ENCODE measurements around the gene SETD3. TPM values are rescaled to one million over a fixed set of nuclear protein-coding genes. Genes with fewer than 3 reads are reported as not detected.

SETD3 gene
- total RNA-seq, 3 donors from 2014 or later, result 61.6 to 119 (median 61.6) TPM

DNA sequence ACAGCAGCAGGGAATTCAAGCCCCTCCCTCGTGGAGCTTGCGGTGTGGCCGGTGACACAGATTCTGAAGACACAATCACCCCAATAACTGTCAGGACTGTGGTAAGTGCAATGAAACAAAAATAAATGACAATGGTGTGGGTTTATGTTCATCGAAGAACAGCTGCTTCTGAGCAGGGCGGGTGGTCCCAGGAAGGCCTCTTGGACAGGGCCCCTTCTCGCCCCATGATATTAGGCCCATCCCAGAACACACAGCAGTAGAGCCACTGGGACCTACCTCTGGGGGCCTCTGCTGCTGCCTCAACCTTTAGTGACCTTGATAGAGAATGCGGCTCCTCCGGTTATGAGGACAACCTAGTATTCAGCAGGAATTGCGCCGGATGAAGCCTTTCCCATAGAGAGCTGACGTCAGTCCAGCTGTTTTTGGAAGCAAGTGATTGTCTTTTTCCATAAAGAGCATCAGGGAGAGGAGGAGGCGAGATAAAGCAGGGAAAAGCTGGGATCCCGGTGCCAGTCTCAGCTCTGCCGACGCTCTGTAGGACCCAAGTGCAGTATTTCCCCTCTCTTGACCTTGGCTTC is 124.5 kb downstream of the SETD3 start:
- no peak for DNase-seq
- no peak overlapping the region for H3K4me3 ChIP-seq

GRCh38 chr14:99354166-99354875 is 126.3 kb downstream of the SETD3 start:
- Histone ChIP-seq H3K9me3 (no peaks in the 10 kb centered on the region), H3K36me3 (ENCODE audit: low read depth) (no peaks in the 10 kb centered on the region), H3K4me1 (ENCODE audit: low read depth) (no peaks in the 10 kb centered on the region), H3K4me3 (no peak overlapping the region)
- DNase-seq (no peak), ATAC-seq (no peak)
- TF ChIP-seq, protein P1, sequence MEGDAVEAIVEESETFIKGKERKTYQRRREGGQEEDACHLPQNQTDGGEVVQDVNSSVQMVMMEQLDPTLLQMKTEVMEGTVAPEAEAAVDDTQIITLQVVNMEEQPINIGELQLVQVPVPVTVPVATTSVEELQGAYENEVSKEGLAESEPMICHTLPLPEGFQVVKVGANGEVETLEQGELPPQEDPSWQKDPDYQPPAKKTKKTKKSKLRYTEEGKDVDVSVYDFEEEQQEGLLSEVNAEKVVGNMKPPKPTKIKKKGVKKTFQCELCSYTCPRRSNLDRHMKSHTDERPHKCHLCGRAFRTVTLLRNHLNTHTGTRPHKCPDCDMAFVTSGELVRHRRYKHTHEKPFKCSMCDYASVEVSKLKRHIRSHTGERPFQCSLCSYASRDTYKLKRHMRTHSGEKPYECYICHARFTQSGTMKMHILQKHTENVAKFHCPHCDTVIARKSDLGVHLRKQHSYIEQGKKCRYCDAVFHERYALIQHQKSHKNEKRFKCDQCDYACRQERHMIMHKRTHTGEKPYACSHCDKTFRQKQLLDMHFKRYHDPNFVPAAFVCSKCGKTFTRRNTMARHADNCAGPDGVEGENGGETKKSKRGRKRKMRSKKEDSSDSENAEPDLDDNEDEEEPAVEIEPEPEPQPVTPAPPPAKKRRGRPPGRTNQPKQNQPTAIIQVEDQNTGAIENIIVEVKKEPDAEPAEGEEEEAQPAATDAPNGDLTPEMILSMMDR (IDR thresholded peaks at IDR 0.05), result no peak
- intact Hi-C loops (cut with DNase I, micrococcal nuclease), result no loop called here

More for the DNA sequence above, 124.5 kb downstream of the SETD3 start:
- Histone ChIP-seq H3K36me3 (ENCODE audit: low read depth) (no peaks in the 10 kb centered on the region), H3K4me1 (ENCODE audit: low read depth) (no peaks in the 10 kb centered on the region), H3K9me3 (no peaks in the 10 kb centered on the region)
- TF ChIP-seq, protein P1 (IDR thresholded peaks at IDR 0.05), result no peak
- no peak for ATAC-seq
- intact Hi-C loops (cut with DNase I, micrococcal nuclease), result no loop called here

GRCh38 chr14:99352688-99353280 is 127.9 kb downstream of the SETD3 start:
- no peaks in the 10 kb centered on the region for H3K4me1 ChIP-seq (ENCODE audit: low read depth)
- TF ChIP-seq, protein P1 (IDR thresholded peaks at IDR 0.05), result no peak
- H3K4me3 ChIP-seq, result no peak overlapping the region
- intact Hi-C loops (cut with DNase I, micrococcal nuclease), result no loop called here
- no peaks in the 10 kb centered on the region for H3K36me3 ChIP-seq (ENCODE audit: low read depth)
- H3K9me3 ChIP-seq, result no peaks in the 10 kb centered on the region
- DNase-seq, result no peak
- no peak for ATAC-seq

GRCh38 chr14:99351166-99352007 is 129.3 kb downstream of the SETD3 start:
- intact Hi-C loops (cut with DNase I, micrococcal nuclease), result no loop called here
- TF ChIP-seq, protein P1 (IDR thresholded peaks at IDR 0.05), result no peak
- Histone ChIP-seq H3K4me1 (ENCODE audit: low read depth) (no peaks in the 10 kb centered on the region), H3K4me3 (no peak overlapping the region), H3K9me3 (no peaks in the 10 kb centered on the region), H3K36me3 (ENCODE audit: low read depth) (no peaks in the 10 kb centered on the region)
- no peak for ATAC-seq
- no peak for DNase-seq

- no peak overlapping the region for H3K4me3 ChIP-seq
- TF ChIP-seq, protein P1 (IDR thresholded peaks at IDR 0.05), result no peak
- intact Hi-C loops (cut with DNase I, micrococcal nuclease), result no loop called here
- no peaks in the 10 kb centered on the region for H3K9me3 ChIP-seq
- ATAC-seq (no peak), DNase-seq (no peak)
- no peaks in the 10 kb centered on the region for H3K36me3 ChIP-seq (ENCODE audit: low read depth)
- no peaks in the 10 kb centered on the region for H3K4me1 ChIP-seq (ENCODE audit: low read depth)
Measured at GRCh38 chr14:99350751-99351150, 129.9 kb downstream of the SETD3 start.
